ENCODE measurements around the gene GEMIN5.

The GEMIN5 gene

DNA sequence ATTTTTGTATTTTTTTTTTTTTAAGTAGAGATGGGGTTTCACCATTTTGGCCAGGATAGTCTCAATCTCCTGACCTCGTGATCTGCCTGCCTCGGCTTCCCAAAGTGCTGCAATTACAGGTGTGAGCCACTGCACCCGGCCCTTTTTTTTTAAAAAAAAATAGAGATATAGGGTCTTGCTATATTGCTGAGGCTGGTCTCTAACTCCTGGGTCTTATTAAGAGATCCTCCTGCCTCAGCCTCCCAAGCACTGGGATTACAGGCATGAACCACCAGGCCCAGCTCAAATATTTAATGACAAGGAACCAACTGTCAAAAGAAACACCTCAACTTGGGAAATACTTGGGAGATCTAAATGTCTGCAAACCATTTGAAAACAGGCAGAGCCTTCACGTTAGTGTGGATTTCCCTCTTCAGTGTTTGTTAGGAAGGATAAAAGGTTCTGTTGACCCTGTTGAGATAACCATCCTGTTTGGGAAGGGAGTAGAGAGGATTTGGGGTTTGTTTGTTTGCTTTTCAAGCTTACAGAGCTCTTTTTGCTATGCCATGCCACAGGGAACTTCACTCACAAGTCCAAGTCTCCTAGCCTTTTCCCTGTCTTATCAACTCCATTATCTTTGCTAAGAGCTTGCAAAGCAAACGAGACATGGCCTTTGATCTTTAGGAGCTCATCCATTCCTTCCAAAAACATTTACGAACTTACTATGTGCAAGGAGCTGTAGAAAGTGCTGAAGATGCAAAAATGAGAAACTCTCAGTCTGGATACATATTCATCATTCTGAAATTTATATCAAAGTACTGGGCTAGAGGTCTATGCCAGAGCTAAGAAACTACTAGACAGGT lies 95.1 kb downstream of the GEMIN5 start:
- TF ChIP-seq, protein P1, sequence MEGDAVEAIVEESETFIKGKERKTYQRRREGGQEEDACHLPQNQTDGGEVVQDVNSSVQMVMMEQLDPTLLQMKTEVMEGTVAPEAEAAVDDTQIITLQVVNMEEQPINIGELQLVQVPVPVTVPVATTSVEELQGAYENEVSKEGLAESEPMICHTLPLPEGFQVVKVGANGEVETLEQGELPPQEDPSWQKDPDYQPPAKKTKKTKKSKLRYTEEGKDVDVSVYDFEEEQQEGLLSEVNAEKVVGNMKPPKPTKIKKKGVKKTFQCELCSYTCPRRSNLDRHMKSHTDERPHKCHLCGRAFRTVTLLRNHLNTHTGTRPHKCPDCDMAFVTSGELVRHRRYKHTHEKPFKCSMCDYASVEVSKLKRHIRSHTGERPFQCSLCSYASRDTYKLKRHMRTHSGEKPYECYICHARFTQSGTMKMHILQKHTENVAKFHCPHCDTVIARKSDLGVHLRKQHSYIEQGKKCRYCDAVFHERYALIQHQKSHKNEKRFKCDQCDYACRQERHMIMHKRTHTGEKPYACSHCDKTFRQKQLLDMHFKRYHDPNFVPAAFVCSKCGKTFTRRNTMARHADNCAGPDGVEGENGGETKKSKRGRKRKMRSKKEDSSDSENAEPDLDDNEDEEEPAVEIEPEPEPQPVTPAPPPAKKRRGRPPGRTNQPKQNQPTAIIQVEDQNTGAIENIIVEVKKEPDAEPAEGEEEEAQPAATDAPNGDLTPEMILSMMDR (IDR thresholded peaks at IDR 0.05; ENCODE audit: extremely low read depth, insufficient read depth, missing control alignments): no peak
- in situ Hi-C loops (cut with MboI; ENCODE audit: low pct_unique_long_range_greater_than_20kb, low sequenced_read_pairs, unreplicated experiment): no loop called here

GRCh38 chr5:154841273-154841661 lies 96.7 kb downstream of the GEMIN5 start:
- TF ChIP-seq, protein P1 (IDR thresholded peaks at IDR 0.05; ENCODE audit: extremely low read depth, insufficient read depth, missing control alignments): no peak
- in situ Hi-C loops (cut with MboI; ENCODE audit: low pct_unique_long_range_greater_than_20kb, low sequenced_read_pairs, unreplicated experiment): no loop called here
- no peak for DNase-seq (ENCODE audit: low spot score)

More for the DNA sequence above, 95.1 kb downstream of the GEMIN5 start:
- no peak for DNase-seq (ENCODE audit: low spot score)

- TF ChIP-seq, protein P1 (IDR thresholded peaks at IDR 0.05; ENCODE audit: extremely low read depth, insufficient read depth, missing control alignments): no peak
- in situ Hi-C loops (cut with MboI; ENCODE audit: low pct_unique_long_range_greater_than_20kb, low sequenced_read_pairs, unreplicated experiment): no loop called here
- no peak for DNase-seq (ENCODE audit: low spot score)
These were observed 97.4 kb downstream of the GEMIN5 start for GRCh38 chr5:154840435-154841272.

Data from GM13977 (cell line).